H9 (cell line): Measurements from ENCODE around the gene MIPOL1. TPM values are rescaled to one million over a fixed set of nuclear protein-coding genes. Genes with fewer than 3 reads are reported as not detected.

Experiments used
- DNase-seq: peaks from one replicate; pipeline ENCODE4 v3.0.0-alpha.2; 2017
- H2AFZ ChIP-seq: one replicate; pipeline ENCODE4 v1.6.1; 2013; ENCODE audit warnings: mild to moderate bottlenecking, low read length, control low read depth, moderate library complexity
- H2AK5ac ChIP-seq: 2 replicates; pipeline ENCODE4 v1.6.1; 2013; ENCODE audit warnings: low read length, control low read depth, mixed read lengths; ENCODE audit not compliant: insufficient read length
- H2BK120ac ChIP-seq: one replicate; pipeline ENCODE4 v1.6.1; 2013; ENCODE audit warnings: low read depth, mild to moderate bottlenecking, low read length, control low read depth, inconsistent platforms; ENCODE audit not compliant: poor library complexity, severe bottlenecking
- H2BK12ac ChIP-seq: 2 replicates; pipeline ENCODE4 v1.6.1; 2013; ENCODE audit warnings: low read length, control low read depth, mixed read lengths, low read depth; ENCODE audit not compliant: insufficient read length
- H2BK15ac ChIP-seq: 2 replicates; pipeline ENCODE4 v1.6.1; 2013; ENCODE audit warnings: low read depth, low read length, control low read depth
- H2BK20ac ChIP-seq: one replicate; pipeline ENCODE4 v1.6.1; 2013; ENCODE audit warnings: low read depth, mild to moderate bottlenecking, low read length, control low read depth, inconsistent platforms; ENCODE audit not compliant: poor library complexity, severe bottlenecking
- H2BK5ac ChIP-seq: 2 replicates; pipeline ENCODE4 v1.6.1; 2013; ENCODE audit warnings: low read length, control low read depth, mixed read lengths; ENCODE audit not compliant: insufficient read length
- H3K14ac ChIP-seq: 2 replicates; pipeline ENCODE4 v1.6.1; 2013; ENCODE audit warnings: low read length, control low read depth; ENCODE audit not compliant: insufficient read depth
- H3K18ac ChIP-seq: 2 replicates; pipeline ENCODE4 v1.6.1; 2013; ENCODE audit warnings: low read depth, mild to moderate bottlenecking, mixed read lengths, low read length, control low read depth; ENCODE audit not compliant: insufficient read length
- H3K23ac ChIP-seq: 2 replicates; pipeline ENCODE4 v1.6.1; 2013; ENCODE audit warnings: low read length, control low read depth, mixed read lengths, low read depth; ENCODE audit not compliant: insufficient read length
- H3K23me2 ChIP-seq: 2 replicates; pipeline ENCODE4 v1.6.1; 2013; ENCODE audit warnings: low read depth, mild to moderate bottlenecking, mixed read lengths, low read length, control low read depth; ENCODE audit not compliant: insufficient read length, poor library complexity, severe bottlenecking
- H3K27ac ChIP-seq: 2 replicates; pipeline ENCODE4 v1.5.1; 2013; ENCODE audit warnings: low read length, control low read depth, mixed read lengths, low read depth; ENCODE audit not compliant: insufficient read length
- H3K27me3 ChIP-seq: 2 replicates; pipeline ENCODE4 v1.6.1; 2013; ENCODE audit warnings: low read length, control low read depth, inconsistent platforms; ENCODE audit not compliant: insufficient read depth
- H3K4ac ChIP-seq: 2 replicates; pipeline ENCODE4 v1.6.1; 2013; ENCODE audit warnings: low read depth, mild to moderate bottlenecking, control low read depth, inconsistent platforms, low read length, moderate library complexity
- H3K4me1 ChIP-seq: 2 replicates; pipeline ENCODE4 v1.6.1; 2013; ENCODE audit warnings: low read length, control low read depth, inconsistent platforms; ENCODE audit not compliant: insufficient read depth
- H3K4me2 ChIP-seq: 2 replicates; pipeline ENCODE4 v1.6.1; 2013; ENCODE audit warnings: low read length, control low read depth, mixed read lengths; ENCODE audit not compliant: insufficient read length, insufficient read depth
- H3K56ac ChIP-seq: 2 replicates; pipeline ENCODE4 v1.6.1; 2013; ENCODE audit warnings: low read depth, mild to moderate bottlenecking, mixed read lengths, low read length, control low read depth; ENCODE audit not compliant: insufficient read length
- H3K79me1 ChIP-seq: 2 replicates; pipeline ENCODE4 v1.6.1; 2013; ENCODE audit warnings: low read depth, mild to moderate bottlenecking, moderate library complexity, low read length, control low read depth, inconsistent platforms; ENCODE audit not compliant: insufficient read depth, poor library complexity, severe bottlenecking
- H3K79me2 ChIP-seq: 2 replicates; pipeline ENCODE4 v1.6.1; 2013; ENCODE audit warnings: low read length, control low read depth, inconsistent platforms; ENCODE audit not compliant: insufficient read depth
- H3K9ac ChIP-seq: 2 replicates; pipeline ENCODE4 v1.6.1; 2013; ENCODE audit warnings: low read length, control low read depth, mixed read lengths; ENCODE audit not compliant: insufficient read length; ENCODE audit errors: extremely low read depth
- H3K9me3 ChIP-seq: one replicate; pipeline ENCODE4 v1.6.1; 2013; ENCODE audit warnings: low read depth, low read length, inconsistent platforms; ENCODE audit not compliant: control insufficient read depth
- H3T11ph ChIP-seq: one replicate; pipeline ENCODE4 v1.6.1; 2013; ENCODE audit warnings: mild to moderate bottlenecking, low read length, control low read depth, inconsistent platforms
- H4K20me1 ChIP-seq: one replicate; pipeline ENCODE4 v1.6.1; 2013; ENCODE audit not compliant: control insufficient read depth, insufficient read length, insufficient read depth
- H4K5ac ChIP-seq: 2 replicates; pipeline ENCODE4 v1.6.1; 2013; ENCODE audit warnings: low read depth, mild to moderate bottlenecking, mixed read lengths, low read length, control low read depth; ENCODE audit not compliant: insufficient read length
- H4K8ac ChIP-seq: replicated peaks from 2 replicates; pipeline ENCODE4 v1.6.1; 2013; ENCODE audit warnings: low read length, control low read depth, mixed read lengths, low read depth; ENCODE audit not compliant: insufficient read length
- H4K91ac ChIP-seq: 2 replicates; pipeline ENCODE4 v1.6.1; 2013; ENCODE audit warnings: low read depth, mild to moderate bottlenecking, moderate library complexity, mixed read lengths, low read length, control low read depth; ENCODE audit not compliant: insufficient read length
- H3K27ac Mint-ChIP-seq, 3 experiments: 2 replicates in 2 of 3; 3 replicates in 1 of 3; pipeline ENCODE4 v1.8.0; 2020 to 2021; ENCODE audit warnings: mixed read lengths in 3 of 3, mild to moderate bottlenecking in 1 of 3, moderate library complexity in 1 of 3
- H3K27me3 Mint-ChIP-seq: 2 replicates; pipeline ENCODE4 v1.8.0; 2021; ENCODE audit warnings: low read depth, mild to moderate bottlenecking, moderate library complexity, mixed read lengths
- H3K36me3 Mint-ChIP-seq, 3 experiments: 2 replicates in 2 of 3; 3 replicates in 1 of 3; pipeline ENCODE4 v1.8.0; 2020 to 2021; ENCODE audit warnings: low read depth in 3 of 3, mixed read lengths in 3 of 3; ENCODE audit not compliant: insufficient read depth in 1 of 3
- H3K4me1 Mint-ChIP-seq, 2 experiments: 2 replicates each; pipeline ENCODE4 v1.8.0; 2020; ENCODE audit warnings: mixed read lengths in 2 of 2
- H3K4me3 Mint-ChIP-seq, 2 experiments: 2 replicates in 1 of 2; 3 replicates in 1 of 2; pipeline ENCODE4 v1.8.0; 2020 to 2021; ENCODE audit warnings: mild to moderate bottlenecking in 2 of 2, mixed read lengths in 2 of 2, moderate library complexity in 1 of 2
- H3K9me3 Mint-ChIP-seq, 2 experiments: 2 replicates in 1 of 2; 3 replicates in 1 of 2; pipeline ENCODE4 v1.8.0; 2020; ENCODE audit warnings: mild to moderate bottlenecking in 2 of 2, mixed read lengths in 2 of 2, moderate library complexity in 1 of 2
- CTCF ChIP-seq: fragments of 200-600 bp; sonication (generic); conservative IDR thresholded peaks from 3 replicates; pipeline ENCODE4 v1.8.0; 2021; ENCODE audit warnings: antibody characterized with exemption, mild to moderate bottlenecking
- WGBS: extraction: QIAGEN DNeasy Blood & Tissue Kit; methylation state at CpG from one replicate; pipeline ENCODE4 v1.1.7; 2013; ENCODE audit warnings: missing lambda C conversion rate, low lambda C conversion rate, mixed read lengths; ENCODE audit not compliant: insufficient read length; ENCODE audit errors: extremely low coverage; 5-methylcytosine and 5-hydroxymethylcytosine counted together
- total RNA-seq: library from RNA; stranded (reverse); gene quantifications from 2 replicates; pipeline ENCODE4 v1.2.1, GENCODE V29; 2021

Gene MIPOL1
- total RNA-seq, 1 experiment from 2014 or later, result 15.6 TPM

DNA sequence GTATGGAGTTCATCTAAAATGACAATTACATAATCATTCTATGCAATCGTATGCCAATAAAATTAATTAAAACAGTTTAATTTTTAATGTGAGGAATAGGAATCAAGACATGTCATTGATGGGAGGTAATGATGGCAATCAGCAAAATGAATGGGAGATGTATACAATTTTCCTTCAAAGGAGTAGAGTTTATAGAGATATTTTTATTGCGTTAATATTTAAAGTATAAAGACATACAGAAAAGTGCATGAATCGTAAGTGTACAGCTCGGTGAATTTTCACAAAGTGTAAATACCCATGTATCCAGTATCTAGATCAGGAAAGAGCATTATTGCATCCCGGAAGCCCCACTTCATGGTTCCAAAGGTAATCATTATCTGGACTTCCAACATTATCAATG lies 1.2 kb downstream of the MIPOL1 start:
- no peaks in the 10 kb centered on the region for H3K27me3 ChIP-seq
- peak overlapping the region; percentile 90 for H3K4me2 ChIP-seq
- H2AK5ac ChIP-seq, result no peak overlapping the region
- H2BK12ac ChIP-seq, result no peak overlapping the region
- no peak overlapping the region for H4K5ac ChIP-seq
- H2AFZ ChIP-seq, result no peak overlapping the region
- no peaks in the 10 kb centered on the region for H3K9me3 ChIP-seq
- no peak overlapping the region for H3K27ac Mint-ChIP-seq
- no peak overlapping the region for H2BK15ac ChIP-seq
- H3K4me1 Mint-ChIP-seq, result peaks cover 21 to 34% of the 10 kb centered on the region in 2 experiments
- peaks cover 4% of the 10 kb centered on the region for H3K27me3 Mint-ChIP-seq
- TF ChIP-seq CTCF, result no peak
- WGBS, result 100% methylated on average over 2 of the region's 5 CpGs
- peaks cover 1 to 4% (median 1%) of the 10 kb centered on the region in 3 experiments for H3K36me3 Mint-ChIP-seq
- no peak overlapping the region for H2BK5ac ChIP-seq
- H3K79me2 ChIP-seq, result peaks cover 5% of the 10 kb centered on the region; the same call in 1 of the 2 replicates
- no peak overlapping the region for H3T11ph ChIP-seq
- peaks cover 5% of the 10 kb centered on the region for H3K79me1 ChIP-seq
- peak overlapping the region; percentile 89 to 92; a peak in 4 of 5 replicates for H3K4me3 Mint-ChIP-seq
- no peaks in the 10 kb centered on the region for H4K20me1 ChIP-seq
- no peak overlapping the region for H4K91ac ChIP-seq
- H3K23me2 ChIP-seq, result peaks cover 11% of the 10 kb centered on the region
- H3K9me3 Mint-ChIP-seq, result peaks cover 2% of the 10 kb centered on the region in 2 experiments; a peak in 4 of 5 replicates
- H2BK20ac ChIP-seq, result no peak overlapping the region
- H3K27ac ChIP-seq, result no peak overlapping the region
- H3K18ac ChIP-seq, result no peak overlapping the region
- no peak overlapping the region for H3K9ac ChIP-seq
- no peak for DNase-seq
- H3K23ac ChIP-seq, result no peak overlapping the region
- H3K4ac ChIP-seq, result no peak overlapping the region
- H4K8ac ChIP-seq, result no peak overlapping the region
- no peak overlapping the region for H2BK120ac ChIP-seq
- no peak overlapping the region for H3K14ac ChIP-seq
- H3K4me1 ChIP-seq, result no peaks in the 10 kb centered on the region; the same call in 1 of the 2 replicates
- no peak overlapping the region for H3K56ac ChIP-seq
